Keratinocyte (primary cell): ENCODE results near the gene CAPN11. TPM values are rescaled to one million over a fixed set of nuclear protein-coding genes. Genes with fewer than 3 reads are reported as not detected.

Experiments used
- DNase-seq: peaks from one replicate; pipeline ENCODE4 v3.0.0-alpha.2; 2011; ENCODE audit warnings: low read depth, missing footprints, low spot score
- FAIRE-seq: peaks from 2 replicates; lab custom pipeline; 2011; peaks lifted over from hg19 to GRCh38; lab: Jason Lieb, UNC
- H2AFZ ChIP-seq: 2 replicates; pipeline ENCODE4 v1.6.0; 2012; ENCODE audit warnings: low read length, control low read depth, inconsistent platforms; ENCODE audit not compliant: control insufficient read depth
- H3K27ac ChIP-seq: 2 replicates; pipeline ENCODE4 v1.5.1; 2011; ENCODE audit warnings: low read length; ENCODE audit not compliant: control insufficient read depth, insufficient read depth
- H3K27me3 ChIP-seq: 3 replicates; pipeline ENCODE4 v1.6.0; 2011; ENCODE audit warnings: low read length; ENCODE audit not compliant: control insufficient read depth, insufficient read depth; ENCODE audit errors: extremely low read depth
- H3K36me3 ChIP-seq, 2 experiments: 2 replicates in 1 of 2; 3 replicates in 1 of 2; pipeline ENCODE4 v1.5.1; 2011; ENCODE audit warnings: low read length in 2 of 2, mild to moderate bottlenecking in 1 of 2; ENCODE audit not compliant: control insufficient read depth in 2 of 2, insufficient read depth in 2 of 2; ENCODE audit errors: extremely low read depth in 1 of 2
- H3K4me1 ChIP-seq: 3 replicates; pipeline ENCODE4 v1.5.1; 2011; ENCODE audit warnings: low read length; ENCODE audit not compliant: control insufficient read depth, insufficient read depth; ENCODE audit errors: extremely low read depth
- H3K4me2 ChIP-seq: 3 replicates; pipeline ENCODE4 v1.6.0; 2011; ENCODE audit warnings: low read depth, low read length; ENCODE audit not compliant: control insufficient read depth, insufficient read depth; ENCODE audit errors: extremely low read depth
- H3K4me3 ChIP-seq, 3 experiments: fragments of 200-600 bp in 1 of 3; sonication (generic) in 1 of 3; 2 replicates in 2 of 3; 3 replicates in 1 of 3; pipeline ENCODE4 v1.5.1; 2011 to 2016; ENCODE audit warnings: low read length in 3 of 3, mild to moderate bottlenecking in 3 of 3, control low read depth in 2 of 3, inconsistent platforms in 1 of 3, low read depth in 1 of 3, mixed read lengths in 1 of 3, mixed run types in 1 of 3, moderate library complexity in 1 of 3; ENCODE audit not compliant: control insufficient read depth in 2 of 3, insufficient read depth in 2 of 3; ENCODE audit errors: extremely low read depth in 1 of 3
- H3K79me2 ChIP-seq: 2 replicates; pipeline ENCODE4 v1.6.0; 2012; ENCODE audit warnings: low read length; ENCODE audit not compliant: control insufficient read depth, insufficient read depth
- H3K9ac ChIP-seq: 3 replicates; pipeline ENCODE4 v1.6.0; 2011; ENCODE audit warnings: low read length; ENCODE audit not compliant: control insufficient read depth, insufficient read depth; ENCODE audit errors: extremely low read depth
- H3K9me1 ChIP-seq: 3 replicates; pipeline ENCODE4 v1.6.0; 2011; ENCODE audit warnings: low read length; ENCODE audit not compliant: control insufficient read depth, insufficient read depth; ENCODE audit errors: extremely low read depth
- H3K9me3 ChIP-seq: 2 replicates; pipeline ENCODE4 v1.5.1; 2012; ENCODE audit warnings: low read depth, low read length; ENCODE audit not compliant: control insufficient read depth
- H4K20me1 ChIP-seq: 3 replicates; pipeline ENCODE4 v1.6.0; 2011; ENCODE audit warnings: low read length; ENCODE audit not compliant: control insufficient read depth, insufficient read depth; ENCODE audit errors: extremely low read depth
- EZH2 ChIP-seq: IDR thresholded peaks from one replicate; pipeline ENCODE4 v1.6.1; 2012; ENCODE audit warnings: inconsistent platforms, mild to moderate bottlenecking, low read length, moderate library complexity
- dilution Hi-C: fragments of 300-500 bp; cut with MboI; formaldehyde crosslinking; loops from one replicate; pipeline ENCODE4 v1.7.0; 2020; ENCODE audit warnings: low sequenced_read_pairs; ENCODE audit not compliant: extremely low pct_ligation_motif_present
- polyA plus RNA-seq, 5 experiments: library from polyadenylated mRNA; depleted of rRNA in 3 of 5; stranded (reverse) in 3 of 5; stranded (forward) in 1 of 5; unstranded in 1 of 5; fragments of >200 nt; gene quantifications; 1 replicate in 1 of 5; 2 replicates in 3 of 5; 3 replicates in 1 of 5; pipeline versions ENCODE4 v1.2.1 to v1.2.3, GENCODE V29; 2011 to 2012; ENCODE audit warnings: missing spikeins in 2 of 5, low read depth in 1 of 5, low replicate concordance in 1 of 5
- TF ChIP-seq, protein P1 (sequence below), 3 experiments: IDR thresholded peaks in 1 of 3; conservative IDR thresholded peaks in 1 of 3; optimal IDR thresholded peaks in 1 of 3; 2 replicates in 2 of 3; 3 replicates in 1 of 3; pipeline versions ENCODE3 to v1.5.1; 2011; ENCODE audit warnings: low read length in 3 of 3, mild to moderate bottlenecking in 3 of 3, moderate library complexity in 2 of 3, control low read depth in 1 of 3, inconsistent platforms in 1 of 3; ENCODE audit not compliant: insufficient read depth in 2 of 3; ENCODE audit errors: extremely low read depth in 1 of 3

Gene CAPN11
- polyA plus RNA-seq, 1 donor (not counting 4 experiments of a cell fraction or from before 2014, with no cell fraction given) = not detected

DNA sequence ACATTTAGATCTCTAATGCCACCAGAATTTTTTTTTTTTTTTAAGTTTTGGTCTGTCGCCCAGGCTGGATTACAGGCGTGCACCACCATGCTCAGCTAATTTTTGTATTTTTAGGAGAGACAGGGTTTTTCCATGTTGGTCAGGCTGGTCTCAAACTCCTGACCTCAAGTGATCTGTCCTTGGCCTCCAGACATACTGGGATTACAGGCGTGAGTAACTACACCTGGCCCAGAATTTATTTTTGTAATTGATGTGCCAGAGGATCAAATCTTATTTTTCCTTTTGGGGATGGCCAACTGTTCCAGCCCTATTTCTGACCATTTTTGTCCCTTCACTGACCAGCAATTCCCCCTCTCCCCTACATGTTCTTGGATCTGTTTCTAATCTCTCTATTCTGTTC, 40.1 kb downstream of the CAPN11 start:
- Histone ChIP-seq H3K79me2 (no peaks in the 10 kb centered on the region), H3K36me3 (no peaks in the 10 kb centered on the region), H3K9me1 (no peaks in the 10 kb centered on the region), H3K4me2 (no peak overlapping the region), H3K9me3 (no peaks in the 10 kb centered on the region), H4K20me1 (no peaks in the 10 kb centered on the region), H3K9ac (no peak overlapping the region), H3K4me1 (peaks cover 27% of the 10 kb centered on the region), H3K27me3 (no peaks in the 10 kb centered on the region), H2AFZ (no peak overlapping the region), H3K4me3 (no peak overlapping the region), H3K27ac (no peak overlapping the region)
- TF ChIP-seq, protein P1, sequence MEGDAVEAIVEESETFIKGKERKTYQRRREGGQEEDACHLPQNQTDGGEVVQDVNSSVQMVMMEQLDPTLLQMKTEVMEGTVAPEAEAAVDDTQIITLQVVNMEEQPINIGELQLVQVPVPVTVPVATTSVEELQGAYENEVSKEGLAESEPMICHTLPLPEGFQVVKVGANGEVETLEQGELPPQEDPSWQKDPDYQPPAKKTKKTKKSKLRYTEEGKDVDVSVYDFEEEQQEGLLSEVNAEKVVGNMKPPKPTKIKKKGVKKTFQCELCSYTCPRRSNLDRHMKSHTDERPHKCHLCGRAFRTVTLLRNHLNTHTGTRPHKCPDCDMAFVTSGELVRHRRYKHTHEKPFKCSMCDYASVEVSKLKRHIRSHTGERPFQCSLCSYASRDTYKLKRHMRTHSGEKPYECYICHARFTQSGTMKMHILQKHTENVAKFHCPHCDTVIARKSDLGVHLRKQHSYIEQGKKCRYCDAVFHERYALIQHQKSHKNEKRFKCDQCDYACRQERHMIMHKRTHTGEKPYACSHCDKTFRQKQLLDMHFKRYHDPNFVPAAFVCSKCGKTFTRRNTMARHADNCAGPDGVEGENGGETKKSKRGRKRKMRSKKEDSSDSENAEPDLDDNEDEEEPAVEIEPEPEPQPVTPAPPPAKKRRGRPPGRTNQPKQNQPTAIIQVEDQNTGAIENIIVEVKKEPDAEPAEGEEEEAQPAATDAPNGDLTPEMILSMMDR (optimal IDR thresholded peaks at IDR 0.05 in 1 of 3, IDR thresholded peaks at IDR 0.05 in 1 of 3, conservative IDR thresholded peaks at IDR 0.05 in 1 of 3; ENCODE audit: extremely low read depth in 1 of 3, insufficient read depth in 2 of 3, low read length in 3 of 3) = no peak
- no peak for TF ChIP-seq EZH2
- no peak for DNase-seq
- no peak for FAIRE-seq
- dilution Hi-C loops = no loop called here

DNA sequence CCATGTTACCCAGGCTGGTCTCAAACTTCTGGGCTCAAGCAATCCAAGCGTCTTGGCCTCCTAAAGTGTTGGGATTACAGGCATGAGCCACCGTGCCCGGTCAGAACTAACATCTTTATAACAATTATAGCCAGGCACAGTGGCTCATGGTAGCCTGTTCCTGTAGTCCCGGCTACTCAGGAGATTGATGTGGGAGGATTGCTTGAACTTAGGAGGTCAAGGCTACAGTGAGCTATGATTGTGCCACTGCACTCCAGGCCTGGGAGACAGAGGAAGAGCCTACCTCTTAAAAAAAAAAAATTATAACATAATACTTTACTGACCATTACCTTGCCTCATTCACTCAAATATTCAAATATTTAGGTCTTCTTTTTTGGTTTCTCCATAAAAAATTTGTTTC, 41.3 kb downstream of the CAPN11 start:
- H3K9me3 ChIP-seq = no peaks in the 10 kb centered on the region
- DNase-seq (no peak), FAIRE-seq (no peak)
- no peaks in the 10 kb centered on the region for H3K27me3 ChIP-seq
- H3K27ac ChIP-seq = no peak overlapping the region
- H3K9me1 ChIP-seq = no peaks in the 10 kb centered on the region
- no peaks in the 10 kb centered on the region for H3K36me3 ChIP-seq
- H2AFZ ChIP-seq = no peak overlapping the region
- H3K9ac ChIP-seq = no peak overlapping the region
- no peak overlapping the region for H3K4me2 ChIP-seq
- H4K20me1 ChIP-seq = no peaks in the 10 kb centered on the region
- H3K79me2 ChIP-seq = no peaks in the 10 kb centered on the region
- TF ChIP-seq, protein P1 (optimal IDR thresholded peaks at IDR 0.05 in 1 of 3, IDR thresholded peaks at IDR 0.05 in 1 of 3, conservative IDR thresholded peaks at IDR 0.05 in 1 of 3; ENCODE audit: extremely low read depth in 1 of 3, insufficient read depth in 2 of 3, low read length in 3 of 3) = no peak
- no peak for TF ChIP-seq EZH2
- H3K4me1 ChIP-seq = peaks cover 32% of the 10 kb centered on the region
- dilution Hi-C loops = no loop called here
- H3K4me3 ChIP-seq = no peak overlapping the region
